GM18907 (cell line): ENCODE data around the gene CD81.
"Not testable (repeated sequence)": the region's sequence is repeated elsewhere in the genome, so short reads cannot be mapped to it uniquely, and the experiment has no call there.

Source experiments
- ATAC-seq: cut with Tn5 transposase; IDR thresholded peaks from one replicate; pipeline ENCODE4 v1.9.1; 2021; ENCODE audit warnings: mild to moderate bottlenecking, moderate library complexity; ENCODE audit not compliant: unreplicated experiment

CD81 gene

GRCh38 chr11:2376751-2377451 is at the start of gene CD81:
TSS of gene CD81 (plus strand) at chr11:2377310. CDS start at chr11:2377550, 240 bp downstream.
- peak; percentile 41 for ATAC-seq

GRCh38 chr11:2328021-2328420 is 49.1 kb upstream of the CD81 start:
- ATAC-seq: no peak

- ATAC-seq: no peak
Measured at GRCh38 chr11:2328656-2329354, 48.3 kb upstream of the CD81 start.

GRCh38 chr11:2329551-2329950 is 47.6 kb upstream of the CD81 start:
- no peak for ATAC-seq

- ATAC-seq: no peak
Measured at GRCh38 chr11:2330696-2331095, 46.4 kb upstream of the CD81 start.

- ATAC-seq: no peak
Measured at GRCh38 chr11:2331404-2331803, 45.7 kb upstream of the CD81 start.

- ATAC-seq: not testable (repeated sequence)
Measured at GRCh38 chr11:2332569-2332968, 44.5 kb upstream of the CD81 start.

- ATAC-seq: not testable (repeated sequence)
Measured at GRCh38 chr11:2333486-2334205, 43.5 kb upstream of the CD81 start.

- ATAC-seq: not testable (repeated sequence)
Measured at GRCh38 chr11:2335286-2335685, 41.8 kb upstream of the CD81 start.

- ATAC-seq: not testable (repeated sequence)
Measured at GRCh38 chr11:2338760-2339159, 38.4 kb upstream of the CD81 start.

GRCh38 chr11:2342557-2342956 is 34.6 kb upstream of the CD81 start:
- ATAC-seq: no peak

- ATAC-seq: no peak
Measured at GRCh38 chr11:2342981-2343380, 34.1 kb upstream of the CD81 start.

- ATAC-seq: no peak
Measured at GRCh38 chr11:2343502-2343901, 33.6 kb upstream of the CD81 start.

GRCh38 chr11:2345050-2345449 is 32.1 kb upstream of the CD81 start:
- ATAC-seq: no peak

GRCh38 chr11:2346014-2346413 is 31.1 kb upstream of the CD81 start:
- no peak for ATAC-seq

- no peak for ATAC-seq
Measured at GRCh38 chr11:2346586-2347307, 30.4 kb upstream of the CD81 start.

GRCh38 chr11:2347308-2347830 is 29.7 kb upstream of the CD81 start:
- ATAC-seq: no peak

GRCh38 chr11:2348986-2349385 is 28.1 kb upstream of the CD81 start:
- no peak for ATAC-seq

- no peak for ATAC-seq
Measured at GRCh38 chr11:2351701-2352100, 25.4 kb upstream of the CD81 start.

GRCh38 chr11:2352420-2352819 is 24.7 kb upstream of the CD81 start:
- no peak for ATAC-seq
